Esophagus (tissue), 2 donors: ENCODE results near the gene DAB2IP. TPM values are rescaled to one million over a fixed set of nuclear protein-coding genes. Genes with fewer than 3 reads are reported as not detected.

ENCODE experiments used
- H3K27ac ChIP-seq, 2 donors: one replicate each; pipeline ENCODE4 v1.5.1; 2013; ENCODE audit warnings: low read depth in 2 of 2, mild to moderate bottlenecking in 2 of 2, inconsistent platforms in 1 of 2, low read length in 1 of 2, moderate library complexity in 1 of 2
- H3K27me3 ChIP-seq, 2 donors: one replicate each; pipeline ENCODE4 v1.6.1; 2013; ENCODE audit warnings: low read length in 2 of 2, control low read depth in 1 of 2, mild to moderate bottlenecking in 1 of 2; ENCODE audit not compliant: insufficient read depth in 2 of 2, control insufficient read depth in 1 of 2
- H3K36me3 ChIP-seq, 2 donors: one replicate each; pipeline ENCODE4 v1.6.1; 2013; ENCODE audit warnings: low read length in 1 of 2; ENCODE audit not compliant: control insufficient read depth in 2 of 2, insufficient read depth in 2 of 2
- H3K4me1 ChIP-seq, 2 donors: one replicate each; pipeline ENCODE4 v1.6.1; 2013; ENCODE audit warnings: low read length in 1 of 2; ENCODE audit not compliant: control insufficient read depth in 2 of 2, insufficient read depth in 2 of 2
- H3K4me3 ChIP-seq, 2 donors: one replicate each; pipeline ENCODE4 v1.5.1; 2013; ENCODE audit warnings: low read length in 2 of 2, mild to moderate bottlenecking in 2 of 2, low read depth in 1 of 2, moderate library complexity in 1 of 2
- H3K9me3 ChIP-seq, 2 donors: one replicate each; pipeline ENCODE4 v1.6.1; 2013; ENCODE audit warnings: mild to moderate bottlenecking in 2 of 2, low read depth in 1 of 2, low read length in 1 of 2, moderate library complexity in 1 of 2; ENCODE audit not compliant: control insufficient read depth in 2 of 2, insufficient read depth in 1 of 2
- WGBS, 2 donors: extraction: QIAGEN DNeasy Blood & Tissue Kit; methylation state at CpG; one replicate each; pipeline ENCODE4 v1.1.7; 2013; 5-methylcytosine and 5-hydroxymethylcytosine counted together
- polyA plus RNA-seq, 2 donors: library from polyadenylated mRNA; stranded (reverse); fragments of 200-250 nt; gene quantifications; one replicate each; pipeline ENCODE4 v1.2.3, GENCODE V29; 2013
- donor health status: healthy with polysubstance abuse.
- donor health status: Bipolar disorder and iron deficiency.

The DAB2IP gene
- polyA plus RNA-seq, 2 donors: 16.7 to 26.4 TPM

- H3K9me3 ChIP-seq: no peaks in the 10 kb centered on the region
- WGBS, 2 donors: 81 to 82% methylated on average over 11 of the region's 11 CpGs
- H3K4me3 ChIP-seq: no peak overlapping the region
- no peaks in the 10 kb centered on the region for H3K27me3 ChIP-seq
- peaks cover 0 to 3% of the 10 kb centered on the region in 2 donors for H3K4me1 ChIP-seq
- H3K27ac ChIP-seq: no peak overlapping the region
- H3K36me3 ChIP-seq: no peaks in the 10 kb centered on the region
Measured at GRCh38 chr9:121814594-121814993, 163.2 kb downstream of the DAB2IP start.

GRCh38 chr9:121815084-121815483 lies 163.7 kb downstream of the DAB2IP start:
- Histone ChIP-seq H3K36me3 (no peaks in the 10 kb centered on the region), H3K4me3 (no peak overlapping the region), H3K27me3 (no peaks in the 10 kb centered on the region), H3K27ac (no peak overlapping the region), H3K9me3 (no peaks in the 10 kb centered on the region), H3K4me1 (peaks cover 0 to 3% of the 10 kb centered on the region in 2 donors)
- 85 to 92% methylated on average over 6 of the region's 6 CpGs for WGBS, 2 donors

GRCh38 chr9:121815546-121816448 lies 164.4 kb downstream of the DAB2IP start:
- 83 to 84% methylated on average over 31 of the region's 31 CpGs for WGBS, 2 donors
- Histone ChIP-seq H3K9me3 (no peaks in the 10 kb centered on the region), H3K4me1 (peaks cover 0 to 3% of the 10 kb centered on the region in 2 donors), H3K36me3 (no peaks in the 10 kb centered on the region), H3K27me3 (no peaks in the 10 kb centered on the region), H3K4me3 (no peak overlapping the region), H3K27ac (no peak overlapping the region)

- no peaks in the 10 kb centered on the region for H3K27me3 ChIP-seq
- no peaks in the 10 kb centered on the region for H3K36me3 ChIP-seq
- H3K27ac ChIP-seq: no peak overlapping the region
- H3K9me3 ChIP-seq: no peaks in the 10 kb centered on the region
- peaks cover 0 to 3% of the 10 kb centered on the region in 2 donors for H3K4me1 ChIP-seq
- H3K4me3 ChIP-seq: no peak overlapping the region
- WGBS, 2 donors: 88 to 91% methylated on average over 23 of the region's 23 CpGs
Measured at GRCh38 chr9:121816449-121816817, 165.0 kb downstream of the DAB2IP start.

- H3K4me3 ChIP-seq: no peak overlapping the region
- peaks cover 0 to 3% of the 10 kb centered on the region in 2 donors for H3K4me1 ChIP-seq
- H3K27me3 ChIP-seq: no peaks in the 10 kb centered on the region
- no peaks in the 10 kb centered on the region for H3K9me3 ChIP-seq
- WGBS, 2 donors: 80 to 81% methylated on average over 12 of the region's 12 CpGs
- H3K36me3 ChIP-seq: no peaks in the 10 kb centered on the region
- no peak overlapping the region for H3K27ac ChIP-seq
Measured at GRCh38 chr9:121816845-121817450, 165.5 kb downstream of the DAB2IP start.

GRCh38 chr9:121817476-121817875 lies 166.0 kb downstream of the DAB2IP start:
- peaks cover 0 to 3% of the 10 kb centered on the region in 2 donors for H3K4me1 ChIP-seq
- no peaks in the 10 kb centered on the region for H3K36me3 ChIP-seq
- no peaks in the 10 kb centered on the region for H3K9me3 ChIP-seq
- H3K4me3 ChIP-seq: no peak overlapping the region
- H3K27ac ChIP-seq: no peak overlapping the region
- WGBS, 2 donors: 83 to 87% methylated on average over 9 of the region's 9 CpGs
- H3K27me3 ChIP-seq: no peaks in the 10 kb centered on the region

GRCh38 chr9:121818016-121818661 lies 166.7 kb downstream of the DAB2IP start:
- H3K4me3 ChIP-seq: no peak overlapping the region
- no peaks in the 10 kb centered on the region for H3K36me3 ChIP-seq
- WGBS, 2 donors: 78 to 87% methylated on average over 19 of the region's 19 CpGs
- H3K4me1 ChIP-seq: peaks cover 0 to 3% of the 10 kb centered on the region in 2 donors
- H3K27me3 ChIP-seq: no peaks in the 10 kb centered on the region
- H3K27ac ChIP-seq: no peak overlapping the region
- H3K9me3 ChIP-seq: no peaks in the 10 kb centered on the region

- WGBS, 2 donors: 88 to 89% methylated on average over 12 of the region's 12 CpGs
- Histone ChIP-seq H3K4me3 (no peak overlapping the region), H3K4me1 (peaks cover 0 to 3% of the 10 kb centered on the region in 2 donors), H3K9me3 (no peaks in the 10 kb centered on the region), H3K36me3 (no peaks in the 10 kb centered on the region), H3K27ac (no peak overlapping the region), H3K27me3 (no peaks in the 10 kb centered on the region)
Measured at GRCh38 chr9:121818841-121819427, 167.5 kb downstream of the DAB2IP start.

GRCh38 chr9:121819428-121820231 lies 168.2 kb downstream of the DAB2IP start:
- 24 to 39% methylated on average over 20 of the region's 20 CpGs for WGBS, 2 donors
- Histone ChIP-seq H3K9me3 (no peaks in the 10 kb centered on the region), H3K36me3 (no peaks in the 10 kb centered on the region), H3K27ac (no peak overlapping the region), H3K4me3 (no peak overlapping the region), H3K4me1 (peaks cover 0 to 3% of the 10 kb centered on the region in 2 donors), H3K27me3 (no peaks in the 10 kb centered on the region)
